ENCODE results near the gene NSD1.

Gene NSD1, protein sequence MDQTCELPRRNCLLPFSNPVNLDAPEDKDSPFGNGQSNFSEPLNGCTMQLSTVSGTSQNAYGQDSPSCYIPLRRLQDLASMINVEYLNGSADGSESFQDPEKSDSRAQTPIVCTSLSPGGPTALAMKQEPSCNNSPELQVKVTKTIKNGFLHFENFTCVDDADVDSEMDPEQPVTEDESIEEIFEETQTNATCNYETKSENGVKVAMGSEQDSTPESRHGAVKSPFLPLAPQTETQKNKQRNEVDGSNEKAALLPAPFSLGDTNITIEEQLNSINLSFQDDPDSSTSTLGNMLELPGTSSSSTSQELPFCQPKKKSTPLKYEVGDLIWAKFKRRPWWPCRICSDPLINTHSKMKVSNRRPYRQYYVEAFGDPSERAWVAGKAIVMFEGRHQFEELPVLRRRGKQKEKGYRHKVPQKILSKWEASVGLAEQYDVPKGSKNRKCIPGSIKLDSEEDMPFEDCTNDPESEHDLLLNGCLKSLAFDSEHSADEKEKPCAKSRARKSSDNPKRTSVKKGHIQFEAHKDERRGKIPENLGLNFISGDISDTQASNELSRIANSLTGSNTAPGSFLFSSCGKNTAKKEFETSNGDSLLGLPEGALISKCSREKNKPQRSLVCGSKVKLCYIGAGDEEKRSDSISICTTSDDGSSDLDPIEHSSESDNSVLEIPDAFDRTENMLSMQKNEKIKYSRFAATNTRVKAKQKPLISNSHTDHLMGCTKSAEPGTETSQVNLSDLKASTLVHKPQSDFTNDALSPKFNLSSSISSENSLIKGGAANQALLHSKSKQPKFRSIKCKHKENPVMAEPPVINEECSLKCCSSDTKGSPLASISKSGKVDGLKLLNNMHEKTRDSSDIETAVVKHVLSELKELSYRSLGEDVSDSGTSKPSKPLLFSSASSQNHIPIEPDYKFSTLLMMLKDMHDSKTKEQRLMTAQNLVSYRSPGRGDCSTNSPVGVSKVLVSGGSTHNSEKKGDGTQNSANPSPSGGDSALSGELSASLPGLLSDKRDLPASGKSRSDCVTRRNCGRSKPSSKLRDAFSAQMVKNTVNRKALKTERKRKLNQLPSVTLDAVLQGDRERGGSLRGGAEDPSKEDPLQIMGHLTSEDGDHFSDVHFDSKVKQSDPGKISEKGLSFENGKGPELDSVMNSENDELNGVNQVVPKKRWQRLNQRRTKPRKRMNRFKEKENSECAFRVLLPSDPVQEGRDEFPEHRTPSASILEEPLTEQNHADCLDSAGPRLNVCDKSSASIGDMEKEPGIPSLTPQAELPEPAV (N-terminal part only)

DNA sequence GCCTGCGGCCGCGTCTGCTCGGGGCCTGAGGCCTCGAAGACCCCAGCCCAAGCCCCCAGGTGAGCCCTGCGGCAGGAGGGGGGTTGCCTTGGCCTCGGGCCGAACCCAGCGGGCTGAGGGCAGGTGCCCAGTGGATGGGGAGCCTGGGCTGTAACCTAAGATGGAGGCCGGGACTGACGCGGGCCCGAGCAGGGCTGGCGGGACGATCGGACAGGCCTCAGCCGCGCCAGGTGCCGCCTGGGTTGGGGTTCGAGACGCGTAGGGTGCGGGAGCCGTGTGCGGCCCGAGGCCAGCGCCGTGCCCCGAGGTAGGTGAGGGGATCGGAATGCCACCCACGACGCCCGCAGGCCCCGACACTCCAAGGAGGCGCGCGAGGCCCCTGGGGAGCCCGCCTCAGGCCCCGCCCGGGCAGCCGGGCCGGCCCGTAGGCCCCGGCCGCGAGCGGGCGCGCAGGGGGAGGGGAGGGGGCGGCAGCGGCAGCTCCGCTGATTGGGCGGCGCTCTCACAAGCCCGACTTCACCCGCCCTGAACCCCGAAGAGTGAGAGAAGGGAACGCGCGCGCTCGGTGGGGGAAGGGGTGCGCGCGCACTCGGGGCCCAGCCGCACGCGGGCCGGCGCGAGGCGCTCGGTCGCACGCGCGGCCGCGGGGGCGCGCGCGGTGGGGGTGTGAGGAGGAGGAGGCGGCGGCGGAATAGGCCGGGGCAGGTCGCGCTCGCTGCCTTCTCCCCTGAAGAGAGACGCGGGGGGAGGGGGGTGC lies at the start of gene NSD1:
TSS of gene NSD1 (plus strand) at position 678 of the 757 bp plus-strand sequence. CDS start 1,331 bp downstream, outside the sequence.
- peak; percentile 78 to 89 for DNase-seq (ENCODE audit: low read depth in 2 of 2)

DNA sequence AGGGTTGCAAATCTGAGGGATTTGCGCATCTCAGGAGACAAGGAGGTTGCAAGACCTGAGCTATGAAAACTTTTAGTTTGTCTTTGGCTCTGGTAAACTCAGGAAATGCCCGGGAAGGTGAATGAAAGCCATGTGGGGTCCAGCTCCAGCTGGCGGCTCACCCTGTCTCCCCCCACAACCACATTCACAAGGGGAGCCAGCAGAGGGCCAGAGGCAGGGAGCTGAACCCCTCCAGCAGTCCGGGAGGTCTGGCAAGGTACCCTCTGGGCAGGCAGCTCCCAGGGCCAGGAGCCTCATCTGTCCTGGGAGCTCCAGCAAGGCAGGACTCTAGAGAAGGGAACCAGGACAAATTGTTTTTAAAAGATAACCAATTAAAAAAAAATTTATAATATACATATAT lies 49.4 kb upstream of the NSD1 start:
- no peak for DNase-seq (ENCODE audit: low read depth in 2 of 2)

DNA sequence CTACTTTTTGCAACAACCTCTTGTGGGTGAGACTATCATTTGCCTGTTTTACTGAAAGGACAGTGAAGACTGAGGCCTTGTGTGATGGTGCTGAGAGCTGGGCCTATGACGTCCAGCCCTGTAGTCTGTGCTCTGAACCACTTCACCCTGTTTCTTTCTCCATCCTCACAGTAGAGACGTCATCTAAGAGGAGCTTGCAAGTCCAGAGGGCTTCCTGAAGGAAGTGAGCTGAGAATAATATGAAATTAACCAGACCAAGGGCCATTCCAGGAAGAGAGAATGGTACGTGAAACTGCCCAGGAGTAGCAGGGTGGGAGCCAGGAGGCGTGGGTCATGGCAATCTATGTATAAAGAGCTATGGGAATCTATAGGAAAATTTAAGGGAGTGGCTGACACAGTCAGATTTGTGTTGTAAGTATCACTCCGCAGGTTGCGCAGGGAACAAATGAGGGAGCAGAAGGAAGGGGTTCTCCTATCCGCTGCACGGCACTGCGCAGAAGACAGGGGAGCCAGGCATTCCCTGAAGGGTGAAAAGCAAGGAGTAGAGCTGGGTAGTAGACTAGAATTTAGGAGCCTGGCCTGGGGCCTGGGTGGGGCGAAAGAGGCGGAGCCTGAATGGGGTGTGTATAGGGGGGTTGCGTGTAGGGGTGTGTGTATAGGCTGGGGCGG lies 47.5 kb upstream of the NSD1 start:
- no peak for DNase-seq (ENCODE audit: low read depth in 2 of 2)

DNA sequence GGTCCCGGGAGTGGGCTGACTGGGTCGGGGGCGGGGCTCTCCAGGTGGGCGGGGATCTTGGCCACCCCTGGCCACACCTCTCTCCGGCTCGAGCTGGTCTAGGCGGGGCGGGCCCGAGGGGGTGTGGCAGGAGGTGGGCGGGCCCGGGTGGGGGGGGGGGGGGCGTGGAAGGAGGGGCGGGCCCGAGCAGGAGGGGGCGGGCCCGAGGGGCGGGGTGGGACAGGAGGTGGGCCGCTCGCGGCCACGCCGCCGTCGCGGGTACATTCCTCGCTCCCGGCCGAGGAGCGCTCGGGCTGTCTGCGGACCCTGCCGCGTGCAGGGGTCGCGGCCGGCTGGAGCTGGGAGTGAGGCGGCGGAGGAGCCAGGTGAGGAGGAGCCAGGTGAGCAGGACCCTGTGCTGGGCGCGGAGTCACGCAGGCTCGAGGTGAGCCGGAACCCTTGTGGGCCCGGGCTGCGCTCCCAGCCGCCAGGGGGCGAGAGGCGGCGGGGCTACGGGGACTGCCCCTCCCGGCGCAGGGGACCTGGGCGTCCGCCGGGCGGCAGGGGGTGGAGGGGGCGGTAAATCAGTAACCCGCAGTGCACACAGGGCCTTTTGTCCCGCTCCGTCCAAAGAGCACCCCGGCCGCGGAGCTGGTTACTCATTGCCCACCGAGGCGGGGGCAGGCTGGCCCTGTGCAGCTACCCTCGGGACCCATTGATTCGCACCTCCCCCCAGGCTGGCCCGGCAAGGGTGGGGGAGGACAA lies 46.7 kb upstream of the NSD1 start, which contains the start of gene FGFR4:
TSS of gene FGFR4 (plus strand) at position 262 of the 744 bp plus-strand sequence. CDS start 2,688 bp downstream, outside the sequence.
- peak; percentile 41 to 54 for DNase-seq (ENCODE audit: low read depth in 2 of 2)

DNA sequence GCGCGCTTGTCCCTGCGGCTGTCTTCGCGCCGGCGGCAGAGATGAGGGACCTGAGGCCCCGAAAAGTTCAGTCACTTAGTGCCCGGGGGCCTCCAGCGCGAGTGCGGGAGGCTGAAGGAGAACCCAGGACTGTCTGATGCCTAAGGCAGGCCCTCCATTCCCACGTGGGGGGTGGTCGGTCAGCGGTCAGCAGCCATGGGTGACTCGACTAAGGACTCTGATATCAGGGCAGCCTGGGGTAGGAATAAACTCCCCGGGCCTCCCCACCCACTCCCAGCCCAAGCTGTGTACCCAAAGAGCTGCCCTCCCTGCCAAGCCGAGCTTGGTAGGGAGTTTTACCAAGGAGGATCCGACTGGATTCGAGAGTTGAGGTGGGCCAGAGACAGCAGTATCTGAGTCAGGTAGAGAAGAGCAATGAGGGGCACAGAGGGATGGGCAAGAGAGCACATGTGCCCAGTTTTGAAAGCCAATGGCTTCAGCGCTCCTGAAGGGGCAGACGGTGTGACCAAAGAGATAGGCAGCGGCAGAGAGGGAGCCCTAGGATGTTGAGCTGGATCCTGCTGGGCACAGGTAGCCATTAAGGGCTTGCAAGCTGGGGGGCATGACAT lies 46.1 kb upstream of the NSD1 start:
- DNase-seq (ENCODE audit: low read depth in 2 of 2): no peak

DNA sequence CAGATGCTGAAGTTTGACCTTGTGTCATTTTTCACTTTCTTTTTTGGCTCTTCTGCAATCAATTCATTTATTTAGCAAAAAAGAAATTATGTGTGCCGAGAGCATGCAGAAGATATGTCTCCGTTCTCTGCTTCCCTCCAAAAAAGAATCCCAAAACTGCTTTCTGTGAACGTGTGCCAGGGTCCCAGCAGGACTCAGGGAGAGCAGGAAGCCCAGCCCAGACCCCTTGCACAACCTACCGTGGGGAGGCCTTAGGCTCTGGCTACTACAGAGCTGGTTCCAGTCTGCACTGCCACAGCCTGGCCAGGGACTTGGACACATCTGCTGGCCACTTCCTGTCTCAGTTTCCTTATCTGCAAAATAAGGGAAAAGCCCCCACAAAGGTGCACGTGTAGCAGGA lies 44.4 kb upstream of the NSD1 start:
- no peak for DNase-seq (ENCODE audit: low read depth in 2 of 2)

DNA sequence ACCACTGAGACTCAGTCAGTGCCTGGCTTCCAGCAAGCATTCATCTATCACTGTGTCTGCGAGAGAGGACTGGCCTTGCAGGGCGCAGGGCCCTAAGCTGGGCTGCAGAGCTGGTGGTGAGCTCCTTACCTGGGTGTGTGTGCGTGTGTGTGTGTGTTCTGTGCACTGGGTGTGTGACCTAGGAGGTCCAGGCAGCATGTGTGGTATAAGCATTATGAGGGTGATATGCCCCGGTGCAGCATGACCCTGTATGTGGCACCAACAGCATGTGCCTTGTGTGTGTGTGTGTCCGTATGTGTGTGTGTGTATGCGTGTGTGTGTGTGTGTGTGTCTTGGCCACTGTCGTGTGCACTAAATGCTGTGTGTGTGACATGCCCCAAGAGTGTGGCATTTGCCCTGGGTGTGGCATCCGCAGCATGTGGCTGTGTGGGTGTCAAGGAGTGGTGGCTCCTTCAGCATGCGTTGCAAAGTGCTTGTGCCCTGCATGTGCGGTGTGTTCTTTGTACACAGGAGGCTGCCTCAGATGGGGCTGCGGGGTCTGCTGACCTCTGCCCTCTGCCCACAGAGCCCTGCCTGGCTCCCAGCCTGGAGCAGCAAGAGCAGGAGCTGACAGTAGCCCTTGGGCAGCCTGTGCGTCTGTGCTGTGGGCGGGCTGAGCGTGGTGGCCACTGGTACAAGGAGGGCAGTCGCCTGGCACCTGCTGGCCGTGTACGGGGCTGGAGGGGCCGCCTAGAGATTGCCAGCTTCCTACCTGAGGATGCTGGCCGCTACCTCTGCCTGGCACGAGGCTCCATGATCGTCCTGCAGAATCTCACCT lies 43.5 kb upstream of the NSD1 start:
- no peak for DNase-seq (ENCODE audit: low read depth in 2 of 2)

DNA sequence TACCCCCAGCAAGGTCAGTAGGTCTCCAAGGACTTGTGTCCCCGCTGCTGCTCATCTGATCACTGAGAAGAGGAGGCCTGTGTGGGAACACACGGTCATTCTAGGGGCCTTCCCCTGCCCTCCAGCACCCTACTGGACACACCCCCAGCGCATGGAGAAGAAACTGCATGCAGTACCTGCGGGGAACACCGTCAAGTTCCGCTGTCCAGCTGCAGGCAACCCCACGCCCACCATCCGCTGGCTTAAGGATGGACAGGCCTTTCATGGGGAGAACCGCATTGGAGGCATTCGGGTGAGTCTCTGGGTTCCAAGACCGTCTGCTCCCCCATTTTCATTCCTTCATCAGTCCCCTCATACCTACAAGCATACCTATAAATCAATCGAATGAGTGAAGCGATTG lies 42.8 kb upstream of the NSD1 start:
- no peak for DNase-seq (ENCODE audit: low read depth in 2 of 2)

DNA sequence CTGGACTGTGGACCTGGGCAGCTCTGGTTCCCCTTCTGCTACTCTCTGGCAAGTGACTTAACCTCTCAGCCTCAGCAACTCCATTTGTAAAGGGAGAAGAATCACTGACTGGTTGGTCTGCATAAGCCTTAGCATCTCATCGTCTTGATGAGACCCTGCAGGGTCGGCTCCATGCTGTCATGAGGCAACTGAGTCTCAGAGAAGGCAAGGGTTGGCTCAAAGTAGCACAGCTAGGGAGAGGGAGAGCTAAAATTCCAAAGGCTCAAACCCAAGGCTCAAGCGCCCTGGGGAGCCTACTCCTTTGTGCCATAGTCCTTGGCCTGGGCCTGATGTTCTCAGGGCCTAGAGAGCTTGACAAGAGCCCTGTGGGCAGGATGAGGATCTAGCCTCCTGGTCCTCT lies 42.3 kb upstream of the NSD1 start:
- DNase-seq (ENCODE audit: low read depth in 2 of 2): no peak

DNA sequence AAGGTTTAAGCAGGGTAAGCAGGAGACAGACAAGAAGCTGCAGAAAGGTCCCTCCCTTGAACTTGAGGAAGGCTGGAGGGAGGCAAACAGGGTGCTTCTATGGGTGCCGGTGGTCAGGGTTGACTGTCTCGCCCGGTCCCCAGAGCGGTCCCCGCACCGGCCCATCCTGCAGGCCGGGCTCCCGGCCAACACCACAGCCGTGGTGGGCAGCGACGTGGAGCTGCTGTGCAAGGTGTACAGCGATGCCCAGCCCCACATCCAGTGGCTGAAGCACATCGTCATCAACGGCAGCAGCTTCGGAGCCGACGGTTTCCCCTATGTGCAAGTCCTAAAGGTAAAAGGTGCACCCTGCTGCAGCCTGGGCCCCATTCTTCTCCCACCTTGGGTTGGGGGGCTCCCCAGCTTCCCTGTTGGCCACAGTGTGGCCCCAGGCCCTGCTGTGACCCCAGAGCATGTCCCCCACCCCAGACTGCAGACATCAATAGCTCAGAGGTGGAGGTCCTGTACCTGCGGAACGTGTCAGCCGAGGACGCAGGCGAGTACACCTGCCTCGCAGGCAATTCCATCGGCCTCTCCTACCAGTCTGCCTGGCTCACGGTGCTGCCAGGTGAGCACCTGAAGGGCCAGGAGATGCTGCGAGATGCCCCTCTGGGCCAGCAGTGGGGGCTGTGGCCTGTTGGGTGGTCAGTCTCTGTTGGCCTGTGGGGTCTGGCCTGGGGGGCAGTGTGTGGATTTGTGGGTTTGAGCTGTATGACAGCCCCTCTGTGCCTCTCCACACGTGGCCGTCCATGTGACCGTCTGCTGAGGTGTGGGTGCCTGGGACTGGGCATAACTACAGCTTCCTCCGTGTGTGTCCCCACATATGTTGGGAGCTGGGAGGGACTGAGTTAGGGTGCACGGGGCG lies 41.1 kb upstream of the NSD1 start:
- DNase-seq (ENCODE audit: low read depth in 2 of 2): no peak

DNA sequence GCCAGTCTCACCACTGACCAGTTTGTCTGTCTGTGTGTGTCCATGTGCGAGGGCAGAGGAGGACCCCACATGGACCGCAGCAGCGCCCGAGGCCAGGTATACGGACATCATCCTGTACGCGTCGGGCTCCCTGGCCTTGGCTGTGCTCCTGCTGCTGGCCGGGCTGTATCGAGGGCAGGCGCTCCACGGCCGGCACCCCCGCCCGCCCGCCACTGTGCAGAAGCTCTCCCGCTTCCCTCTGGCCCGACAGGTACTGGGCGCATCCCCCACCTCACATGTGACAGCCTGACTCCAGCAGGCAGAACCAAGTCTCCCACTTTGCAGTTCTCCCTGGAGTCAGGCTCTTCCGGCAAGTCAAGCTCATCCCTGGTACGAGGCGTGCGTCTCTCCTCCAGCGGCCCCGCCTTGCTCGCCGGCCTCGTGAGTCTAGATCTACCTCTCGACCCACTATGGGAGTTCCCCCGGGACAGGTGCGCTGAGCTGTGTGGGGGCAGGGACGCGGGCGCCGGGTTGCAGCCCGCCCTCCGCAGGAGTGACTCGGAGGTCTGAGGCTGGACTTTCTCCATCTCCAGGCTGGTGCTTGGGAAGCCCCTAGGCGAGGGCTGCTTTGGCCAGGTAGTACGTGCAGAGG lies 40.4 kb upstream of the NSD1 start:
- DNase-seq (ENCODE audit: low read depth in 2 of 2): no peak

DNA sequence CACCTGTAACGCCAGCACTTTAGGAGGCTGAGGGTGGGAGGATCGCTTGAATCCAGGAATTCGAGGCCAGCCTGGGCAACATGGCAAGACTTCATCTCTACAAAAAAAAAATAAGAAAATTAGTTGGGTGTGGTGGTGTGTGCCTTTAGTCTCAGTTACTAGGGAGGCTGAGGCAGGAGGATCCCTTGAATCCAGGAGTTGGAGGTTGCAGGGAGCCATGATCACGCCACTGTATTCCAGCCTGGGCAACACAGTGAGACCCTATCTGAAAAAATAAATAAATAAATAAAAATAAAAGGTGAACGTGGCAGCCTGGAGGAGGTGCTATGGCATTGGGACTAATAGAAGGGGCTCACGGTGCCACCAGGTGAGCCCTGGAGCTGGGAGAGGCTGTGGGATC lies 39.8 kb upstream of the NSD1 start:
- DNase-seq (ENCODE audit: low read depth in 2 of 2): no peak

DNA sequence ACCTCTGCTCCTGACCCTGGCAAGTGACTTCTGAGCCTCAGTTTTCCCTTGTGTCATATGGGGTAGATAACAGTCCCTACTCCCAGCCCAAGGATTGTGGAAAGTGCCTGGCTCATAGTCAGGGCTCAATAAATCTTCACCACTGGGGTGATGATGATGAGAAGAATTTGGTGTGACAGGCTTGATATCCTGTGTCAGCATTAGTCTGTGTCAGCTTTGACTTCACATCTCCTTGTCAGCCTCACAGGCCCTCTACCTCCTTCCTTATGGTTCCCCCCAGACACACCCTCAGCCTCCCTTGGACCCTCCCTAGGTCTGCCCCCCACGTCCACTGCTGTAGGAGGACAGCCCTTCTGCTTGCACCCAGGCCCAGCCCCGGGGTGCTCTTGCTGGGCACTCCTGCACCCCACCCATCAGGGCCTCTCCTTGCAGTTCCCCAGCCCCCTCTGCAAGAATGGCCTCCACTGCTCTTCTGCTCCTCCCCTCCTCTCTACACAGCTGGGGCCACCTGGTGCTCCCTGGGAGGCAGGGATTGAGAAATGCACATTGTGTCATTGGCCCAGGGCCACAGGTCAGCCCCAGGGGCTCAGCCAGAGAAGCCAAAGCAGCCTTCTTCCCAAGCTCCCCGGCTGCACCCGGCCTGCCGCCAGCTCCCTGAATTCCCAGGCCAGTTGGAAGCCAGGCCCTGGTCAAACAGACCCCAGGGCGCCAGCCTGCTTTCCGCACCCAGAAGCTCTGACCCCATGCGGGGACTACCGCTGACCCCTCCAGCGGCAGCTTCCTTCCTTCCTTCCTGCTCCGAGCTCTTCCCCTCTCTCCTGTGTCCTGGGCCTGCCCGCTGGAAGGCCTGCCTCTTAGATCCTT lies 39.1 kb upstream of the NSD1 start:
- DNase-seq (ENCODE audit: low read depth in 2 of 2): no peak

DNA sequence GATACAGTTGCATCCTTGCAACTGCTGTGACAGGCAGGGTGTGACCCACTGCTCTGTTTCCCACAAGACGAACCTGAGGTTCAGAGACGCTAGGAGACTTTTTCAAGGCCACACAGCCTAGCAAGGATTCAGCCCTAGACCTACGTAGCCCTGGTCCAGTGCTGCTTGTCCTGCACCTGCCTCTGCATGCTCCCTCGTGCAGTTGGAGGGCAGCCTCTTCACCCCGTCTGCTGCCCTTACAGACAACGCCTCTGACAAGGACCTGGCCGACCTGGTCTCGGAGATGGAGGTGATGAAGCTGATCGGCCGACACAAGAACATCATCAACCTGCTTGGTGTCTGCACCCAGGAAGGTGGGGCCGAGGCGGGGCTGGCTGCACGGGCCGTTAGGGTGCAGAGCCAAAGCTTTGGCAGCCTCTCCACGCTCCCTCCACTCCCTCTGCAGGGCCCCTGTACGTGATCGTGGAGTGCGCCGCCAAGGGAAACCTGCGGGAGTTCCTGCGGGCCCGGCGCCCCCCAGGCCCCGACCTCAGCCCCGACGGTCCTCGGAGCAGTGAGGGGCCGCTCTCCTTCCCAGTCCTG lies 38.4 kb upstream of the NSD1 start:
- no peak for DNase-seq (ENCODE audit: low read depth in 2 of 2)

DNA sequence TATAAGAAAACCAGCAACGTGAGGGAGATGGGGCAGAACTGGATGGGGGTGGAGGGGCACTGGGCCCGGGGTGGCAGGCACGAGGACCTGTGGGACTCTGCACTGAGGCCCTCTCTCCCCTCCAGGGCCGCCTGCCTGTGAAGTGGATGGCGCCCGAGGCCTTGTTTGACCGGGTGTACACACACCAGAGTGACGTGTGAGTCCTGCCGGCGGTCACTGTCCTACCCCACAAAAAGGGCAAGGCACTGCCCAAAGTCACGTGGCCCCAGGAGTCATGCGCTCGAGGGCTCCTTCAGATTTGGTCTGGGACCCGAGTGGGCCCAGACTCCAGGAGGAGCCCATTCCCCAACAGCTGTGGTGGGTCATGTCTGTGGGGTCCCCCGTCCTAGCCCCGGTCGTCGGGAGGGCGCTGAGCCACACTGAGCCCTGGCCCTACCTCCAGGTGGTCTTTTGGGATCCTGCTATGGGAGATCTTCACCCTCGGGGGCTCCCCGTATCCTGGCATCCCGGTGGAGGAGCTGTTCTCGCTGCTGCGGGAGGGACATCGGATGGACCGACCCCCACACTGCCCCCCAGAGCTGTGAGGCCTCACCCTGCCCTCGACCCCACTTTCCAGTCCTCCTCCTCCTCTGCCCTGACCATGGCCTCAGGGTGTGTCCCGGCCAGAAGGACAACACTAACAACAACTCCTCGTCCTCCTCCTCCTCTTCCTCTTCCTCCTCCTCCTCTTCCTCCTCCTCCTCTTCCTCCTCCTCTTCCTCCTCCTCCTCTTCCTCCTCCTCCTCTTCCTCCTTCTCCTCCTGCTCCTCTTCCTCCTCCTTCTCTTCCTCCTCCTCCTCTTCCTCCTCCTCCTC lies 37.2 kb upstream of the NSD1 start:
- DNase-seq (ENCODE audit: low read depth in 2 of 2): no peak

All from stimulated activated CD4-positive, alpha-beta T cell treated with anti-CD3 and anti-CD28 coated beads, Interleukin-15, amount 100 ng/mL, for 48 hours (primary cell).